ENCODE data around the gene RNF123. TPM values are rescaled to one million over a fixed set of nuclear protein-coding genes. Genes with fewer than 3 reads are reported as not detected.

Gene RNF123
- total RNA-seq, 2 donors from 2014 or later, result 18.4 to 28.7 TPM

DNA sequence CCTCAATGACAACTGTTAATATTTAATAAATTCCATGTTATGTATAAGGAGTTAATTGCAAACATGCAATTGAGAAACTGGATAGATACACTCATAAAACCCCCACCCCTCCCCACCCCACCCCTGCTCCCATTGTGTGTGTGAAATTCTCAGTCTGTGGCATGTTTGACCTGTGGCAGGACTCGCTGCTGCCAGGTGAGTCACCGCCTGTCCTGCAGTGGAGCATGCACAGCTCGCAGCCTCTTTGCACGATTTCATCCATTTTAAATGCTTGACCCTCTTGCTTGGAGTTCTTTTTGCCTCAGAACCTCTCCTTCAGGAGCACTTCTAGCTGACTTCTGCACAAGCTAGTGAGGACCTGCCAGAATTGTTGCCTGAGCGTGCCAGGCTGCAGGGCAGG is 20.5 kb upstream of the RNF123 start:
- intact Hi-C loops (cut with DNase I), result loop anchor here (5.0 kb wide), 1 partner anchor 122 kb away; no protein-coding TSS in a partner anchor
- no peaks in the 10 kb centered on the region for H3K27me3 ChIP-seq
- WGBS, 2 donors, result 8 to 31% methylated on average over 4 to 5 of the region's 5 CpGs
- no peaks in the 10 kb centered on the region for H3K36me3 ChIP-seq (replicated peaks in 1 of 2; ENCODE audit: insufficient read depth in 1 of 2, low read depth in 2 of 2)
- H3K4me1 ChIP-seq, result peaks cover 34% of the 10 kb centered on the region
- ATAC-seq (no peak), DNase-seq (peak in 1 of 4 donors; percentile 71)
- TF ChIP-seq, protein P1, sequence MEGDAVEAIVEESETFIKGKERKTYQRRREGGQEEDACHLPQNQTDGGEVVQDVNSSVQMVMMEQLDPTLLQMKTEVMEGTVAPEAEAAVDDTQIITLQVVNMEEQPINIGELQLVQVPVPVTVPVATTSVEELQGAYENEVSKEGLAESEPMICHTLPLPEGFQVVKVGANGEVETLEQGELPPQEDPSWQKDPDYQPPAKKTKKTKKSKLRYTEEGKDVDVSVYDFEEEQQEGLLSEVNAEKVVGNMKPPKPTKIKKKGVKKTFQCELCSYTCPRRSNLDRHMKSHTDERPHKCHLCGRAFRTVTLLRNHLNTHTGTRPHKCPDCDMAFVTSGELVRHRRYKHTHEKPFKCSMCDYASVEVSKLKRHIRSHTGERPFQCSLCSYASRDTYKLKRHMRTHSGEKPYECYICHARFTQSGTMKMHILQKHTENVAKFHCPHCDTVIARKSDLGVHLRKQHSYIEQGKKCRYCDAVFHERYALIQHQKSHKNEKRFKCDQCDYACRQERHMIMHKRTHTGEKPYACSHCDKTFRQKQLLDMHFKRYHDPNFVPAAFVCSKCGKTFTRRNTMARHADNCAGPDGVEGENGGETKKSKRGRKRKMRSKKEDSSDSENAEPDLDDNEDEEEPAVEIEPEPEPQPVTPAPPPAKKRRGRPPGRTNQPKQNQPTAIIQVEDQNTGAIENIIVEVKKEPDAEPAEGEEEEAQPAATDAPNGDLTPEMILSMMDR (IDR thresholded peaks at IDR 0.05), result no peak
- TF ChIP-seq POLR2A (IDR thresholded peaks at IDR 0.05), result no peak
- no peaks in the 10 kb centered on the region for H3K9me3 ChIP-seq
- H3K27ac ChIP-seq, result no peak overlapping the region
- H3K4me3 ChIP-seq, result no peak overlapping the region

DNA sequence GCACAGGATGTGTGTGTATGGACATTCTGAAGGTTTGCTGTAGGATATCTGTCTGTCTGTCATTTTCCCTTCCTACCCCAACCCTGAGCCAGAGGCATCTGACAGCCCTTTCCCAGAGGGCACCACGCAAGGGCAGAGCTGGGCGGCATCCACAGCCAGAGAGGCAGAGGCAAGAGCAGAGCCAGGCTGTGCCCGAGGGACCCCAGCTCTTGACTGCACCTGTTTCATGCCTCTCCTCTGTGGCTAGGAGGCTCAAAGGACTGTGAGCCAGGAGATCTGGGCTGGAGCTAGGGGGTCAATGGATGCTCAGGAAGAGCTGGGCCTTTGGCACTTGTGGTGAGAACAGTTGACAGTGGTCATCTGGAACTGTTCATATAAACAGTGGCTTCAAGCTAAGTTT is 20.0 kb upstream of the RNF123 start:
- Histone ChIP-seq H3K27ac (no peak overlapping the region), H3K4me1 (peaks cover 36% of the 10 kb centered on the region), H3K4me3 (no peak overlapping the region), H3K27me3 (no peaks in the 10 kb centered on the region), H3K9me3 (no peaks in the 10 kb centered on the region), H3K36me3 (replicated peaks in 1 of 2; ENCODE audit: insufficient read depth in 1 of 2, low read depth in 2 of 2) (no peaks in the 10 kb centered on the region)
- 55 to 100% methylated on average over 1 to 3 of the region's 3 CpGs for WGBS, 2 donors
- TF ChIP-seq, protein P1 (IDR thresholded peaks at IDR 0.05), result no peak
- no peak for TF ChIP-seq POLR2A (IDR thresholded peaks at IDR 0.05)
- intact Hi-C loops (cut with DNase I), result loop anchor here (5.0 kb wide), 1 partner anchor 122 kb away; no protein-coding TSS in a partner anchor
- ATAC-seq (no peak), DNase-seq (no peak)

GRCh38 chr3:49670940-49671290 is 18.4 kb upstream of the RNF123 start:
- H3K4me3 ChIP-seq, result no peak overlapping the region
- no peaks in the 10 kb centered on the region for H3K36me3 ChIP-seq (replicated peaks in 1 of 2; ENCODE audit: insufficient read depth in 1 of 2, low read depth in 2 of 2)
- ATAC-seq, result no peak
- H3K9me3 ChIP-seq, result no peaks in the 10 kb centered on the region
- H3K4me1 ChIP-seq, result peaks cover 41% of the 10 kb centered on the region
- no peak for DNase-seq
- H3K27me3 ChIP-seq, result no peaks in the 10 kb centered on the region
- intact Hi-C loops (cut with DNase I), result no loop called here
- WGBS, 2 donors, result 57 to 62% methylated on average over 5 to 6 of the region's 6 CpGs
- TF ChIP-seq, protein P1 (IDR thresholded peaks at IDR 0.05), result no peak
- TF ChIP-seq POLR2A (IDR thresholded peaks at IDR 0.05), result no peak
- no peak overlapping the region for H3K27ac ChIP-seq

DNA sequence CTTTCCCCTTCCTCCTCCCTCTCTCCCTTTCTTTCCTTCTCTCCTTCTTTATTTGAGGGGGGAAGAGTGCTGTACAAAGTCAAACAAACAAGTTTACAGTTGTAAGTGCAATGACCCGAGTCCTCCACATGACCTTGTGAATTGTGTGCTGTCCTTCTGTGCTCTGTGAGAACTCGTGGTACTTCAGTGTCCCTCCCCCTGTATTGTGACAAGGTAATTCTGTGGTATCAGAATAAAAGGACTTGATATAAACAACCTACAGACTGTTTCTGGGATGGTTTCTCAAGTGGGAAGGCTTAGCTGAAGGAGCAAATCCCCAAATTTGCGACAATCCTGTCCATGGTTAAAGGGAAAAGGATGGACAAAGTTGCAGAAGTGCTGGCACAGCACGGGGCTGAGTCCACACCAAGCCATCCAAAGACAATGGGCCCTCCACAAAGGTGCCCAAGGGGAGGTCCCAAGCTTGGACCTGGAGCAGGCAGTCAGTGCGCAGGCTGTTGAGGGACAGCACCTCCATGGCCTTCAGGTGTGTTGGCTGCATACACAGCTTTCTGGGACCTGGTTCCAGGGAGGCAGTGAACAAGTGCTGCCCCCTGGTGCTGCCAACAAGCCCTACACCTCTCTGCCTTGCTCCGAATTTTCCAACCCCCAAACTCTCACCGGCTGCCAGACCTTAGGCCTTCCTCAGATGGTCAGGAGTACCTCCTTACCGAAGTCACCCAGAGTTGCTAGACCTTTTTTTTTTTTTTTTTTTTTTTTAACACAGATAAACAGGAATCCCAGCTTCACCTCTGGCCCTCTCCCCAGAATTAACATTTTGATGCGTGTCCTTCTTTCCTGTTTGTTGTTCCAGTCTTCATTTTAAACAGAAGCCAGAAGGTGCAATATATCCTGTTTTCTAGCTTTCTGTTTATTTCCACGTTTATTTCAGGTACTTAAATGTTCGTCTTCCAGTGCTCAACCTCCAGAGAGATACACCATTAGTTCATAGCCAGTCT is 17.8 kb upstream of the RNF123 start:
- ATAC-seq, result peak; percentile 48
- peaks cover 40% of the 10 kb centered on the region for H3K4me1 ChIP-seq
- no peak overlapping the region for H3K27ac ChIP-seq
- no peaks in the 10 kb centered on the region for H3K36me3 ChIP-seq (replicated peaks in 1 of 2; ENCODE audit: insufficient read depth in 1 of 2, low read depth in 2 of 2)
- peak; percentile 84 to 87 (median 84) for DNase-seq
- H3K4me3 ChIP-seq, result no peak overlapping the region
- intact Hi-C loops (cut with DNase I), result no loop called here
- no peaks in the 10 kb centered on the region for H3K9me3 ChIP-seq
- H3K27me3 ChIP-seq, result no peaks in the 10 kb centered on the region
- WGBS, 2 donors, result 25 to 30% methylated on average over 10 to 11 of the region's 11 CpGs
- TF ChIP-seq POLR2A (IDR thresholded peaks at IDR 0.05), result no peak
- TF ChIP-seq, protein P1 (IDR thresholded peaks at IDR 0.05), result peak; percentile 64 to 97 (median 93)
